ENCODE results near the gene ITSN1.

- no peak for TF ChIP-seq CTCF (conservative IDR thresholded peaks at IDR 0.05 in 1 of 2, IDR thresholded peaks at IDR 0.05 in 1 of 2; ENCODE audit: extremely low read depth in 1 of 2, insufficient read depth in 1 of 2, low read depth in 1 of 2, low read length in 2 of 2)
- TF ChIP-seq EZH2 (IDR thresholded peaks at IDR 0.05; ENCODE audit: borderline replicate concordance, low read length) = no peak
Observed at GRCh38 chr21:33666153-33666552, 23.9 kb downstream of the ITSN1 start.
